GM15510 (cell line): Measurements from ENCODE around the gene TENT5D.

Experiments used
- POLR2A ChIP-seq: IDR thresholded peaks from 3 replicates; pipeline ENCODE4 v1.6.1; 2011; ENCODE audit warnings: borderline replicate concordance; ENCODE audit not compliant: insufficient read length; ENCODE audit errors: extremely low read depth

TENT5D gene

GRCh38 chrX:80420147-80420546 is at the start of gene TENT5D:
TSS of gene TENT5D (plus strand) at chrX:80420447. CDS start at chrX:80442540, 22,093 bp downstream.
- TF ChIP-seq POLR2A: no peak

GRCh38 chrX:80388206-80388605 is 32.0 kb upstream of the TENT5D start:
- TF ChIP-seq POLR2A: no peak

GRCh38 chrX:80412042-80412441 is 8.2 kb upstream of the TENT5D start:
- no peak for TF ChIP-seq POLR2A

GRCh38 chrX:80423000-80423399 is 2.8 kb downstream of the TENT5D start:
- TF ChIP-seq POLR2A: no peak

- TF ChIP-seq POLR2A: no peak
Measured at GRCh38 chrX:80423744-80424143, 3.5 kb downstream of the TENT5D start.

GRCh38 chrX:80430826-80431504 is 10.7 kb downstream of the TENT5D start:
- no peak for TF ChIP-seq POLR2A

- TF ChIP-seq POLR2A: no peak
Measured at GRCh38 chrX:80431505-80431832, 11.2 kb downstream of the TENT5D start.

GRCh38 chrX:80432441-80432840 is 12.2 kb downstream of the TENT5D start:
- no peak for TF ChIP-seq POLR2A

- TF ChIP-seq POLR2A: no peak
Measured at GRCh38 chrX:80432863-80433262, 12.6 kb downstream of the TENT5D start.

- no peak for TF ChIP-seq POLR2A
Measured at GRCh38 chrX:80471582-80471981, 51.3 kb downstream of the TENT5D start.

GRCh38 chrX:80485543-80485942 is 65.3 kb downstream of the TENT5D start:
- TF ChIP-seq POLR2A: no peak

- TF ChIP-seq POLR2A: no peak
Measured at GRCh38 chrX:80486299-80486698, 66.1 kb downstream of the TENT5D start.

GRCh38 chrX:80489166-80489565 is 68.9 kb downstream of the TENT5D start:
- TF ChIP-seq POLR2A: no peak
